Tibial nerve (tissue), 4 donors: ENCODE data around the gene RGL3.

Source experiments
- EP300 ChIP-seq, 2 donors: sonication (generic); formaldehyde crosslinking; IDR thresholded peaks; one replicate each; pipeline ENCODE4 v1.6.1; 2017; ENCODE audit warnings: antibody characterized with exemption in 2 of 2, mild to moderate bottlenecking in 1 of 2
- POLR2A ChIP-seq, 2 donors: fragments of 450-650 bp; IDR thresholded peaks; one replicate each; pipeline ENCODE4 v1.6.1; 2017; ENCODE audit warnings: antibody characterized with exemption in 2 of 2, mild to moderate bottlenecking in 2 of 2, moderate library complexity in 2 of 2
- TF ChIP-seq, protein P1 (sequence below), 5 experiments: fragments of 200-600 bp in 3 of 5; fragments of 450-650 bp in 2 of 5; sonication (generic) in 3 of 5; IDR thresholded peaks; one replicate each; pipeline ENCODE4 v1.5.1; 2016 to 2019; ENCODE audit warnings: antibody characterized with exemption in 5 of 5, mild to moderate bottlenecking in 3 of 5, moderate library complexity in 2 of 5

- TF ChIP-seq, protein P1, sequence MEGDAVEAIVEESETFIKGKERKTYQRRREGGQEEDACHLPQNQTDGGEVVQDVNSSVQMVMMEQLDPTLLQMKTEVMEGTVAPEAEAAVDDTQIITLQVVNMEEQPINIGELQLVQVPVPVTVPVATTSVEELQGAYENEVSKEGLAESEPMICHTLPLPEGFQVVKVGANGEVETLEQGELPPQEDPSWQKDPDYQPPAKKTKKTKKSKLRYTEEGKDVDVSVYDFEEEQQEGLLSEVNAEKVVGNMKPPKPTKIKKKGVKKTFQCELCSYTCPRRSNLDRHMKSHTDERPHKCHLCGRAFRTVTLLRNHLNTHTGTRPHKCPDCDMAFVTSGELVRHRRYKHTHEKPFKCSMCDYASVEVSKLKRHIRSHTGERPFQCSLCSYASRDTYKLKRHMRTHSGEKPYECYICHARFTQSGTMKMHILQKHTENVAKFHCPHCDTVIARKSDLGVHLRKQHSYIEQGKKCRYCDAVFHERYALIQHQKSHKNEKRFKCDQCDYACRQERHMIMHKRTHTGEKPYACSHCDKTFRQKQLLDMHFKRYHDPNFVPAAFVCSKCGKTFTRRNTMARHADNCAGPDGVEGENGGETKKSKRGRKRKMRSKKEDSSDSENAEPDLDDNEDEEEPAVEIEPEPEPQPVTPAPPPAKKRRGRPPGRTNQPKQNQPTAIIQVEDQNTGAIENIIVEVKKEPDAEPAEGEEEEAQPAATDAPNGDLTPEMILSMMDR (IDR thresholded peaks at IDR 0.05), result no peak
- TF ChIP-seq POLR2A (IDR thresholded peaks at IDR 0.05) (no peak), EP300 (IDR thresholded peaks at IDR 0.05) (no peak)
Observed at GRCh38 chr19:11452620-11453310, 33.7 kb upstream of the RGL3 start.
